Measurements from ENCODE around the gene CCNI. TPM values are rescaled to one million over a fixed set of nuclear protein-coding genes. Genes with fewer than 3 reads are reported as not detected.

CCNI gene
- polyA plus RNA-seq (2012; ENCODE audit: missing spikeins) = 122 TPM

GRCh38 chr4:77075869-77076799 lies at the start of gene CCNI:
TSS of gene CCNI (minus strand) at chr4:77075989. CDS start at chr4:77066362, 9,627 bp downstream.
- peak; percentile 92 for FAIRE-seq
- TF ChIP-seq POLR2AphosphoS5 (IDR thresholded peaks at IDR 0.05; ENCODE audit: low read depth, low read length) (peak; percentile 95), TAF1 (IDR thresholded peaks at IDR 0.05; ENCODE audit: borderline replicate concordance, low read depth, low read length) (peak; percentile 92), POLR2A (IDR thresholded peaks at IDR 0.05; ENCODE audit: low read depth, low read length) (peak; percentile 95)

GRCh38 chr4:77124576-77124975 lies 48.8 kb upstream of the CCNI start:
- DNase-seq (ENCODE audit: insufficient read length) (no peak), FAIRE-seq (no peak)
- no peak for TF ChIP-seq TAF1 (IDR thresholded peaks at IDR 0.05; ENCODE audit: borderline replicate concordance, low read depth, low read length)
- TF ChIP-seq POLR2A (IDR thresholded peaks at IDR 0.05; ENCODE audit: low read depth, low read length) = no peak
- no peak for TF ChIP-seq POLR2AphosphoS5 (IDR thresholded peaks at IDR 0.05; ENCODE audit: low read depth, low read length)

More at GRCh38 chr4:77075869-77076799, at the start of gene CCNI:
- peak; percentile 70 for DNase-seq (ENCODE audit: insufficient read length)

DNA sequence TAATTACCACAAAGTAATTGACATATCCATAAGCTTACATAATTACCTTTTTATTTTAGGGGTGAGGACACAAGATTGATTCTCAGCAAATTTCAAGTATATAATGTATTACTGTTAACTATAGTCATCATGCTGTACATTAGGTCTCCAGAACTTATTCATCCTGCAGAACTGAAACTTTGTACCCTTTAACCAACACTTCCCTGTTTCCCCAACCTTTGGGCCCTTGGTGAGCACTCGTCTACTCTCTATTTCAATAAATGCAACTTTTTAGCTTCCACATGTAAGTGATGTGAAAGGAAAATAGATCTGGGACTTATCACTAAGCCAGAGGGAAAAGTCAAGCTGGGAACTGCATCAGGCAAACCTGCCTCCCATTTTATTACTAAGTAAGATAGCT lies 47.6 kb upstream of the CCNI start:
- no peak for TF ChIP-seq POLR2AphosphoS5 (IDR thresholded peaks at IDR 0.05; ENCODE audit: low read depth, low read length)
- no peak for TF ChIP-seq TAF1 (IDR thresholded peaks at IDR 0.05; ENCODE audit: borderline replicate concordance, low read depth, low read length)
- no peak for TF ChIP-seq POLR2A (IDR thresholded peaks at IDR 0.05; ENCODE audit: low read depth, low read length)
- no peak for FAIRE-seq
- no peak for DNase-seq (ENCODE audit: insufficient read length)

DNA sequence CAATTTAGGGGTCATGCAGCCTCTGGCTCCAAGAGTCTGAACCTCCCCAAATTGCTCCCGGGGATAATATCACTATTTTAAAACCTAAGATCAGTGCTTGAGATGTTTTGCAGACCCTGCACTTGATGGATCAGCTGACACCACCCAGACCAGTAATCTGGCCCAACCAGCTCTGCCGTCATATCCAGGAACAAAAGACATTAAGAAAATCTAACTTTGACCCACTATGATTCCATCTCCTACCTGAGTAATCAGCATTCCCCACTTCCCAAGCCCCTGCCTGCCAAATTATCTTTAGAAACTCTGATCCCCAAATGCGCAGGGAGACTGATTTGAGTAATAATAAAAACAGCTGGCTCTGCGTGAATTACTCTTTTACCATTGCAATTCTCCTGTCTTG lies 46.9 kb upstream of the CCNI start:
- DNase-seq (ENCODE audit: insufficient read length) (no peak), FAIRE-seq (no peak)
- no peak for TF ChIP-seq TAF1 (IDR thresholded peaks at IDR 0.05; ENCODE audit: borderline replicate concordance, low read depth, low read length)
- TF ChIP-seq POLR2A (IDR thresholded peaks at IDR 0.05; ENCODE audit: low read depth, low read length) = no peak
- no peak for TF ChIP-seq POLR2AphosphoS5 (IDR thresholded peaks at IDR 0.05; ENCODE audit: low read depth, low read length)

DNA sequence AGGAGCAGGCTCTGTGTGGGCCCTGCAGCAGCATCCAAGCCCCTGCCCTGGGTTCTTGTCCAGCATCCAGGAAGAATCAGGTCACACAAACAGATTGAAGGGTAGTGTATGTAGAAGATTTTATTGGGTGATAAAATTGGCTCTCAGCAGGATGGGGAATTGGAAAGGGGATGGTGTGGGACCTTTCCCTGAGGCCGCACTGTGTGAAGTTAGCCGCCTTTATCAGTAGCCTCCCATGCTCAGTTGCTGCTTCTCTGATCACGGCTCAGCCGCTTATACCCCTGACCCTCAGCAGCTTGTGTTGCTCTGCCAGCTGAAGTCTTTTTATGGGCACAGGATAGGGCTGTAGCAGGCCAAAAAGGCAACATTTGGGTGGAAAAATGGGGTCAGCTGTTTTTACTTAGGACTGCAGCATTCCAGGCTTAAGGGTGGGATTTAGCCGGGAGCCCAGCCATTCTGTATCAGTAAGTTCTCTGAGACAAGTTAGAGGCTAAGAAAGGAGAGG lies 46.0 kb upstream of the CCNI start:
- no peak for TF ChIP-seq POLR2AphosphoS5 (IDR thresholded peaks at IDR 0.05; ENCODE audit: low read depth, low read length)
- TF ChIP-seq POLR2A (IDR thresholded peaks at IDR 0.05; ENCODE audit: low read depth, low read length) = no peak
- no peak for TF ChIP-seq TAF1 (IDR thresholded peaks at IDR 0.05; ENCODE audit: borderline replicate concordance, low read depth, low read length)
- DNase-seq (ENCODE audit: insufficient read length) = no peak
- no peak for FAIRE-seq

GRCh38 chr4:77120886-77121508 lies 45.2 kb upstream of the CCNI start:
- no peak for TF ChIP-seq TAF1 (IDR thresholded peaks at IDR 0.05; ENCODE audit: borderline replicate concordance, low read depth, low read length)
- no peak for TF ChIP-seq POLR2A (IDR thresholded peaks at IDR 0.05; ENCODE audit: low read depth, low read length)
- TF ChIP-seq POLR2AphosphoS5 (IDR thresholded peaks at IDR 0.05; ENCODE audit: low read depth, low read length) = no peak
- DNase-seq (ENCODE audit: insufficient read length) (no peak), FAIRE-seq (no peak)

- DNase-seq (ENCODE audit: insufficient read length) (no peak), FAIRE-seq (no peak)
- TF ChIP-seq TAF1 (IDR thresholded peaks at IDR 0.05; ENCODE audit: borderline replicate concordance, low read depth, low read length) = no peak
- no peak for TF ChIP-seq POLR2A (IDR thresholded peaks at IDR 0.05; ENCODE audit: low read depth, low read length)
- TF ChIP-seq POLR2AphosphoS5 (IDR thresholded peaks at IDR 0.05; ENCODE audit: low read depth, low read length) = no peak
Observed at GRCh38 chr4:77117721-77118120, 41.9 kb upstream of the CCNI start.

DNA sequence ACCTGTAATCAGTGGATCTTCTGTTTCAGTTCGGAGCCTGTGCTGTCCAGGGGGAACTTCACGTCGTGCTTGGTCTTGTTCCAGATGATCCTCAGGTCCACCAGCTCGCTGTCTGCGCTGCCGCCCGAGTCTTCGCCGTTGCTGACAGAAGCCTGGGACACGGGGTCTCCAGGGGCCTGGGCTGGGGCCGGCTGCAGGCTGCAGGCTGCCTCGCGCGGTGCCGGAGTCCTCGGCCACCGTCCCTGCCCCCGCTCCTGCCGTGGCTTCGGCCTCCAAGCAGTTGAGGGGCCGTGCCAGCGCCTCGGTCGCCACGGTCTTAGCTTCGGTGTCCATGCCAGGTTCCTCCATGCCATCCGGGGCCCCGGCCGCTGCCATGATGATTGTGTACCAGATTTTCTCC lies 37.3 kb upstream of the CCNI start:
- FAIRE-seq = no peak
- DNase-seq (ENCODE audit: insufficient read length) = no peak
- TF ChIP-seq POLR2A (IDR thresholded peaks at IDR 0.05; ENCODE audit: low read depth, low read length) (no peak), POLR2AphosphoS5 (IDR thresholded peaks at IDR 0.05; ENCODE audit: low read depth, low read length) (no peak), TAF1 (IDR thresholded peaks at IDR 0.05; ENCODE audit: borderline replicate concordance, low read depth, low read length) (no peak)

- DNase-seq (ENCODE audit: insufficient read length) = no peak
- no peak for FAIRE-seq
- TF ChIP-seq POLR2AphosphoS5 (IDR thresholded peaks at IDR 0.05; ENCODE audit: low read depth, low read length) = no peak
- TF ChIP-seq POLR2A (IDR thresholded peaks at IDR 0.05; ENCODE audit: low read depth, low read length) = no peak
- TF ChIP-seq TAF1 (IDR thresholded peaks at IDR 0.05; ENCODE audit: borderline replicate concordance, low read depth, low read length) = no peak
Observed at GRCh38 chr4:77110730-77111129, 34.9 kb upstream of the CCNI start.

GRCh38 chr4:77104791-77105540 lies 29.2 kb upstream of the CCNI start:
- no peak for TF ChIP-seq TAF1 (IDR thresholded peaks at IDR 0.05; ENCODE audit: borderline replicate concordance, low read depth, low read length)
- DNase-seq (ENCODE audit: insufficient read length) (no peak), FAIRE-seq (peak; percentile 51)

- no peak for DNase-seq (ENCODE audit: insufficient read length)
- TF ChIP-seq POLR2A (IDR thresholded peaks at IDR 0.05; ENCODE audit: low read depth, low read length) (no peak), TAF1 (IDR thresholded peaks at IDR 0.05; ENCODE audit: borderline replicate concordance, low read depth, low read length) (no peak), POLR2AphosphoS5 (IDR thresholded peaks at IDR 0.05; ENCODE audit: low read depth, low read length) (no peak)
- no peak for FAIRE-seq
Observed at GRCh38 chr4:77104388-77104787, 28.6 kb upstream of the CCNI start.
